Activated naive CD8-positive, alpha-beta T cell treated with anti-CD3 and anti-CD28 coated beads, Interleukin-2, amount 50 U/mL, for 16 hours (primary cell): Measurements from ENCODE around the gene CCER1.
"Not testable (repeated sequence)": the region's sequence is repeated elsewhere in the genome, so short reads cannot be mapped to it uniquely, and the experiment has no call there.

Experiments used
- DNase-seq: peaks from one replicate; pipeline ENCODE4 v3.0.0-alpha.2; 2020; ENCODE audit warnings: low read depth, low spot score

Gene CCER1

GRCh38 chr12:90954921-90955320, at the start of gene CCER1:
Gene CCER1, minus strand, starts transcription at chr12:90955176. Its CDS starts 434 bp downstream, at chr12:90954742.
- DNase-seq: no peak

GRCh38 chr12:91003737-91004136, 48.8 kb upstream of the CCER1 start:
- no peak for DNase-seq

GRCh38 chr12:91001306-91001705, 46.3 kb upstream of the CCER1 start:
- DNase-seq: no peak

GRCh38 chr12:90999966-91000365, 45.0 kb upstream of the CCER1 start:
- DNase-seq: no peak

GRCh38 chr12:90999527-90999926, 44.6 kb upstream of the CCER1 start:
- no peak for DNase-seq

GRCh38 chr12:90995010-90995409, 40.0 kb upstream of the CCER1 start:
- no peak for DNase-seq

- no peak for DNase-seq
These were observed 37.0 kb upstream of the CCER1 start for GRCh38 chr12:90991952-90992465.

GRCh38 chr12:90990611-90991010, 35.6 kb upstream of the CCER1 start:
- DNase-seq: no peak

- no peak for DNase-seq
These were observed 34.7 kb upstream of the CCER1 start for GRCh38 chr12:90989686-90990111.

- DNase-seq: no peak
These were observed 32.5 kb upstream of the CCER1 start for GRCh38 chr12:90987520-90987919.

GRCh38 chr12:90987101-90987500, 32.1 kb upstream of the CCER1 start:
- DNase-seq: no peak

GRCh38 chr12:90985331-90985730, 30.4 kb upstream of the CCER1 start:
- DNase-seq: not testable (repeated sequence)

- no peak for DNase-seq
These were observed 29.1 kb upstream of the CCER1 start for GRCh38 chr12:90984114-90984513.

- no peak for DNase-seq
These were observed 27.2 kb upstream of the CCER1 start for GRCh38 chr12:90982170-90982569.

- no peak for DNase-seq
These were observed 25.0 kb upstream of the CCER1 start for GRCh38 chr12:90979951-90980350.

- no peak for DNase-seq
These were observed 24.0 kb upstream of the CCER1 start for GRCh38 chr12:90979019-90979418.

- DNase-seq: no peak
These were observed 23.3 kb upstream of the CCER1 start for GRCh38 chr12:90978117-90978770.

- DNase-seq: no peak
These were observed 22.2 kb upstream of the CCER1 start for GRCh38 chr12:90977224-90977623.

- DNase-seq: no peak
These were observed 19.3 kb upstream of the CCER1 start for GRCh38 chr12:90974286-90974685.

- DNase-seq: no peak
These were observed 17.2 kb upstream of the CCER1 start for GRCh38 chr12:90972226-90972625.

- DNase-seq: no peak
These were observed 15.9 kb upstream of the CCER1 start for GRCh38 chr12:90970911-90971310.

GRCh38 chr12:90970471-90970870, 15.5 kb upstream of the CCER1 start:
- DNase-seq: no peak

- no peak for DNase-seq
These were observed 14.9 kb upstream of the CCER1 start for GRCh38 chr12:90969851-90970250.

GRCh38 chr12:90969346-90969745, 14.4 kb upstream of the CCER1 start:
- DNase-seq: no peak
